OCI-LY3 (cell line): Measurements from ENCODE around the gene HYCC1.

Experiments used
- H2AFZ ChIP-seq: fragments of 200-600, 300-600 bp; shearing (Covaris generic); 2 replicates; pipeline ENCODE4 v1.6.0; 2014; ENCODE audit warnings: antibody characterized with exemption, low read depth, low read length
- H3K27ac ChIP-seq: fragments of 200-600, 300-600 bp; sonication (generic); 2 replicates; pipeline ENCODE4 v1.5.1; 2014; ENCODE audit warnings: mild to moderate bottlenecking, low read length, moderate library complexity, mixed read lengths
- H3K27me3 ChIP-seq: fragments of 200-600, 300-600 bp; sonication (generic); 2 replicates; pipeline ENCODE4 v1.6.1; 2014; ENCODE audit warnings: low read depth, low read length, mixed read lengths
- H3K36me3 ChIP-seq: fragments of 200-600, 300-600 bp; sonication (generic); replicated peaks from 2 replicates; pipeline ENCODE3; 2014; ENCODE audit warnings: low read depth, low read length, mixed read lengths
- H3K4me1 ChIP-seq: fragments of 300-600, 200-600 bp; sonication (generic); 2 replicates; pipeline ENCODE4 v1.6.1; 2014; ENCODE audit warnings: low read length, mixed read lengths
- H3K4me2 ChIP-seq: fragments of 200-600, 300-600 bp; sonication (generic); 2 replicates; pipeline ENCODE4 v1.6.1; 2014; ENCODE audit warnings: low read length, mixed read lengths
- H3K4me3 ChIP-seq: fragments of 300-600, 200-600 bp; sonication (generic); 2 replicates; pipeline ENCODE4 v1.5.1; 2014; ENCODE audit warnings: antibody characterized with exemption, mild to moderate bottlenecking, low read length, moderate library complexity
- H3K79me2 ChIP-seq: fragments of 300-600, 200-600 bp; shearing (Covaris generic); 2 replicates; pipeline ENCODE4 v1.6.1; 2014; ENCODE audit warnings: mild to moderate bottlenecking, low read length, mixed read lengths
- H3K9ac ChIP-seq: fragments of 300-600, 200-600 bp; shearing (Covaris generic); 2 replicates; pipeline ENCODE4 v1.6.0; 2014; ENCODE audit warnings: mild to moderate bottlenecking, low read length, moderate library complexity
- H3K9me3 ChIP-seq: fragments of 200-600, 300-600 bp; shearing (Covaris generic); 2 replicates; pipeline ENCODE4 v1.6.1; 2014; ENCODE audit warnings: low read length, mixed read lengths; ENCODE audit not compliant: insufficient read depth
- H4K20me1 ChIP-seq: fragments of 200-600, 300-600 bp; sonication (generic); 2 replicates; pipeline ENCODE4 v1.6.1; 2016; ENCODE audit warnings: low read length, mixed read lengths; ENCODE audit not compliant: insufficient read depth
- EZH2phosphoT487 ChIP-seq: fragments of 200-600 bp; shearing (Covaris generic); IDR thresholded peaks from 2 replicates; pipeline ENCODE4 v1.6.1; 2018; ENCODE audit warnings: antibody characterized with exemption, mixed run types, low read depth
- TF ChIP-seq, protein P1 (sequence below): fragments of 200-600, 300-600 bp; sonication (generic); IDR thresholded peaks from 2 replicates; pipeline ENCODE4 v1.5.1; 2014; ENCODE audit warnings: antibody characterized with exemption, low read length, low read depth

HYCC1 gene

DNA sequence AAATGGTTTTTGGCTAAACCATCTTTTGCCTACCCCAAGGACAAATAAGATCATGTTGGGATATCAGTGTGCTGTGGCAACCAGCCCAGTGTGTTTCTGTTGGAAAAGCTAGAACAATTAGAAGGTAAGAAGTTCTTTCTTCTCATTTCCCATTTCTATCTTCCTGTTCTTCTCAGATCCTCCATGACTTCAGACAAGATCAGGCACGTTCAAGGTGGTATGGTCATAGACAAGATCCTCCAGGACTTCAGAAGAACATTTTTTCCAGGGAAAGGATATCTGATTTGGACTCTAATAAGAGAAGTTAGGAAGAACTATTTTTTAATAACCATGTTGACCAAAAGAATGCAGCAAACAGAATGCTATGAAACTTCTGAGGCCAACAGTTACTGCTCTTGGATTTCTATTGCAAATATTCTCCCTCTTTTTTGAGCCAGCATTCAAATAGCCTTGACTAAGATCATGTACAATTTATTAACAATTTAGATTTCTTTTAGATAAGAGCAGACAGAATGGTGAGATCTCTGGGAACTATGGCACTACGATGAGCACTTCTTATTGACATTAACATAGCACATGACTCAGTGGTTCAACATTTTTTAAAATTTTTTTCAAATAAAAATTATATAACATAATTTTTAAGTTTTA is 15.9 kb downstream of the HYCC1 start:
- H3K4me2 ChIP-seq, result no peak overlapping the region
- TF ChIP-seq, protein P1, sequence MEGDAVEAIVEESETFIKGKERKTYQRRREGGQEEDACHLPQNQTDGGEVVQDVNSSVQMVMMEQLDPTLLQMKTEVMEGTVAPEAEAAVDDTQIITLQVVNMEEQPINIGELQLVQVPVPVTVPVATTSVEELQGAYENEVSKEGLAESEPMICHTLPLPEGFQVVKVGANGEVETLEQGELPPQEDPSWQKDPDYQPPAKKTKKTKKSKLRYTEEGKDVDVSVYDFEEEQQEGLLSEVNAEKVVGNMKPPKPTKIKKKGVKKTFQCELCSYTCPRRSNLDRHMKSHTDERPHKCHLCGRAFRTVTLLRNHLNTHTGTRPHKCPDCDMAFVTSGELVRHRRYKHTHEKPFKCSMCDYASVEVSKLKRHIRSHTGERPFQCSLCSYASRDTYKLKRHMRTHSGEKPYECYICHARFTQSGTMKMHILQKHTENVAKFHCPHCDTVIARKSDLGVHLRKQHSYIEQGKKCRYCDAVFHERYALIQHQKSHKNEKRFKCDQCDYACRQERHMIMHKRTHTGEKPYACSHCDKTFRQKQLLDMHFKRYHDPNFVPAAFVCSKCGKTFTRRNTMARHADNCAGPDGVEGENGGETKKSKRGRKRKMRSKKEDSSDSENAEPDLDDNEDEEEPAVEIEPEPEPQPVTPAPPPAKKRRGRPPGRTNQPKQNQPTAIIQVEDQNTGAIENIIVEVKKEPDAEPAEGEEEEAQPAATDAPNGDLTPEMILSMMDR, result no peak
- TF ChIP-seq EZH2phosphoT487, result no peak
- H4K20me1 ChIP-seq, result peaks cover 5% of the 10 kb centered on the region; the same call in 1 of the 2 replicates
- H3K4me1 ChIP-seq, result peaks cover 8% of the 10 kb centered on the region
- H2AFZ ChIP-seq, result no peak overlapping the region
- H3K27me3 ChIP-seq, result no peaks in the 10 kb centered on the region
- H3K27ac ChIP-seq, result no peak overlapping the region
- H3K4me3 ChIP-seq, result no peak overlapping the region
- no peaks in the 10 kb centered on the region for H3K9me3 ChIP-seq
- H3K36me3 ChIP-seq, result no peaks in the 10 kb centered on the region
- peaks cover 6% of the 10 kb centered on the region; the same call in 1 of the 2 replicates for H3K79me2 ChIP-seq
- no peak overlapping the region for H3K9ac ChIP-seq

DNA sequence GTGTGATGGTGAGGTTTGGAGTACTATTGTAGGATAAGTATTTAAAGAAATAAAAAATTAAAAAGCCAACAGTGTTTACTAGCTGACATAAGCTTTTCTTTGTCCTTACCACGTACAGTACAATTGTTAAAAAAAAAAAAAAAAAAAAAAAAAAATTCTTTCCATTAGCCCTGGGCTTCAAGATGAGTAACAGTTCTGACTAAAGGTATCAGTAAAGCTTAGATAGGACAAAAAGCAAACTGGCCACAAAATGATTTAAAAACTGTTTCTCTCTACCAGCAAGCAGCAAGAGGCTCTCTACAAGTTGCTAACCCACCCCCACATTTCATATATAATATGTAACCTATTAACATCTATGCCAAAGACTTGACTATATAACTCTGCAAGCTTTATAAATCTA is 17.5 kb downstream of the HYCC1 start:
- H3K9me3 ChIP-seq, result no peaks in the 10 kb centered on the region
- no peak overlapping the region for H3K4me2 ChIP-seq
- H3K4me1 ChIP-seq, result peaks cover 10% of the 10 kb centered on the region
- H3K9ac ChIP-seq, result no peak overlapping the region
- H3K27me3 ChIP-seq, result no peaks in the 10 kb centered on the region
- H2AFZ ChIP-seq, result no peak overlapping the region
- H3K27ac ChIP-seq, result no peak overlapping the region
- H3K79me2 ChIP-seq, result peaks cover 4% of the 10 kb centered on the region; the same call in 1 of the 2 replicates
- H3K4me3 ChIP-seq, result no peak overlapping the region
- H4K20me1 ChIP-seq, result peaks cover 6% of the 10 kb centered on the region; the same call in 1 of the 2 replicates
- TF ChIP-seq, protein P1, result no peak
- no peak for TF ChIP-seq EZH2phosphoT487
- H3K36me3 ChIP-seq, result no peaks in the 10 kb centered on the region

DNA sequence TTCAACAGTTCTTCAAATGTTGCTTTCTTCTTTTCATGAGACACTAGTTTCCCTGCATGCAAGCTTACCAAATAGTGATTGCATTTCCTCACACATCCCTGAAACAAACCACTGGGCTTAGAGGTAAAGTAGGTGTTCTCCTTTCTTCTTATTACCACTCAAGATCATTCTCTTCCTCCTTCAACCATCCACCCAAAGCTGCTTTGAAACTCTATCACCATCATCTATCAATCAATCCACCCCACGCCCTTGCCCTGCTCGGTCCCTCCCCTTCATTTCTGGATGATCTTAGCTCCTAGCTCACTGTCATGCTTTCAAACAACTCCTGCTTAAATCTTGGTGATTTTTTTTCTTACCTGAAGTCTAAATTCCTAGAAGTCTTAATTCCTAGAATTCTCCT is 18.9 kb downstream of the HYCC1 start:
- TF ChIP-seq EZH2phosphoT487, result no peak
- TF ChIP-seq, protein P1, result no peak
- Histone ChIP-seq H3K27me3 (no peaks in the 10 kb centered on the region), H3K36me3 (no peaks in the 10 kb centered on the region), H3K9ac (no peak overlapping the region), H2AFZ (no peak overlapping the region), H3K4me1 (peaks cover 10% of the 10 kb centered on the region), H3K9me3 (no peaks in the 10 kb centered on the region), H3K4me2 (no peak overlapping the region), H3K4me3 (no peak overlapping the region), H3K27ac (no peak overlapping the region), H4K20me1 (peaks cover 6% of the 10 kb centered on the region; the same call in 1 of the 2 replicates), H3K79me2 (no peaks in the 10 kb centered on the region; the same call in 1 of the 2 replicates)

DNA sequence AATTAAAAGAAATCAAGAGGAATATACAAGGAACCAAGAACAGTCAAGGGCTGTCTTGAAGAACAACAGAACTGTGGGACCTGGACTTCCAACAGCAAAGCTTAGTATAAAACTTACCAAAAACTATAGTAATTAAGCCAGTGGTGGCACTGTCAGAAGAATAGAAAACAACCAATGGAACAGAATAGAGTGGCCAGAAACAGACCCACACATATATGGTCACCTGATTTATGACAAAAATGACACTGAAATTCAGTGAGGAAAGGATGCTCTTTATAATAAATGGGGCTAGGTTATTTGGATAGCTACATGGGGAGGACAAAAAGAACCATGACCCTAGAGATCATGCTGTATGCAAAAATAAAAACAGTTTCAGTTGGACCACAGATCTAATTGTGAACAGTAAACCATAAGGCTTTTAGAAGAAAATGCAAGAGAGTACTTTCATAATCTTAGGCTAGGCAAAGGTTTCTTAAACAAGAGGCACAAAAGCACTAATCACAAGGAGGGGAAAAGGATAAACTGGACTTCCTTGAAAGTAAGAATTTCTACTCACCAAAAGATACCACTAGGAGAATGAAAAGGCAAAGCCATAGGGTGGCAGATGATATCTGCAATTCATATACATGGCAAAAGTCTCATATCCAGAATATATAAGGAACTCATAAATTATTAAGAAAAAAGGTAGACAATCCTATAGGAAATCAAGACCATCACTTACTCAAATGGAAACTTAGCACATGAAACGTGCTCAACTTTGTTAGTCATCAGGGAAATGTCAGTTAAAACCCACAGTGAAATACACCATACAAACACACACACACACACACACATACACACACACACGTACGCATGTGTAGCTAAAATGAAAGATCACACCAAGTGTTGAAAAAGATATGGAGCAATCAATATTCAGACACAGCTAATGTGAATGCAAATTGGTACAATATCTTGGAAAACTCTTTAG is 20.8 kb downstream of the HYCC1 start:
- H2AFZ ChIP-seq, result no peak overlapping the region
- H3K27me3 ChIP-seq, result no peaks in the 10 kb centered on the region
- H3K36me3 ChIP-seq, result no peaks in the 10 kb centered on the region
- TF ChIP-seq EZH2phosphoT487, result no peak
- TF ChIP-seq, protein P1, result no peak
- peaks cover 10% of the 10 kb centered on the region for H3K4me1 ChIP-seq
- no peak overlapping the region for H3K9ac ChIP-seq
- H3K4me2 ChIP-seq, result no peak overlapping the region
- no peak overlapping the region for H3K27ac ChIP-seq
- no peak overlapping the region for H3K4me3 ChIP-seq
- H3K9me3 ChIP-seq, result no peaks in the 10 kb centered on the region
- peaks cover 6% of the 10 kb centered on the region; the same call in 1 of the 2 replicates for H4K20me1 ChIP-seq
- no peaks in the 10 kb centered on the region; the same call in 1 of the 2 replicates for H3K79me2 ChIP-seq
